GM12892 (cell line): ENCODE measurements around the gene HAUS8.

ENCODE experiments used
- POLR2A ChIP-seq: IDR thresholded peaks from 2 replicates; pipeline ENCODE4 v1.6.1; 2011; ENCODE audit warnings: low read depth, low read length, control low read depth
- POLR2AphosphoS5 ChIP-seq: IDR thresholded peaks from 2 replicates; pipeline ENCODE4 v1.6.1; 2011; ENCODE audit warnings: low read depth, low read length, control low read depth
- TAF1 ChIP-seq: IDR thresholded peaks from 2 replicates; pipeline ENCODE4 v1.6.1; 2011; ENCODE audit warnings: low read depth, mild to moderate bottlenecking, control low read depth, low read length, borderline replicate concordance

GRCh38 chr19:17104679-17105078 is 29.4 kb upstream of the HAUS8 start:
- TF ChIP-seq POLR2AphosphoS5 (no peak), POLR2A (no peak), TAF1 (no peak)
